ENCODE results near the gene CHCHD3. TPM values are rescaled to one million over a fixed set of nuclear protein-coding genes. Genes with fewer than 3 reads are reported as not detected.
A peak's percentile ranks its signal among the peaks of the same experiment; 100 is the strongest.

The CHCHD3 gene
- total RNA-seq, 1 donor: 104 TPM

GRCh38 chr7:132755538-132756483 is 326.1 kb downstream of the CHCHD3 start:
- no peak for DNase-seq (ENCODE audit: low read depth)
- no peak overlapping the region for H3K4me3 ChIP-seq (ENCODE audit: low read depth, low read length)
- TF ChIP-seq, protein P1, sequence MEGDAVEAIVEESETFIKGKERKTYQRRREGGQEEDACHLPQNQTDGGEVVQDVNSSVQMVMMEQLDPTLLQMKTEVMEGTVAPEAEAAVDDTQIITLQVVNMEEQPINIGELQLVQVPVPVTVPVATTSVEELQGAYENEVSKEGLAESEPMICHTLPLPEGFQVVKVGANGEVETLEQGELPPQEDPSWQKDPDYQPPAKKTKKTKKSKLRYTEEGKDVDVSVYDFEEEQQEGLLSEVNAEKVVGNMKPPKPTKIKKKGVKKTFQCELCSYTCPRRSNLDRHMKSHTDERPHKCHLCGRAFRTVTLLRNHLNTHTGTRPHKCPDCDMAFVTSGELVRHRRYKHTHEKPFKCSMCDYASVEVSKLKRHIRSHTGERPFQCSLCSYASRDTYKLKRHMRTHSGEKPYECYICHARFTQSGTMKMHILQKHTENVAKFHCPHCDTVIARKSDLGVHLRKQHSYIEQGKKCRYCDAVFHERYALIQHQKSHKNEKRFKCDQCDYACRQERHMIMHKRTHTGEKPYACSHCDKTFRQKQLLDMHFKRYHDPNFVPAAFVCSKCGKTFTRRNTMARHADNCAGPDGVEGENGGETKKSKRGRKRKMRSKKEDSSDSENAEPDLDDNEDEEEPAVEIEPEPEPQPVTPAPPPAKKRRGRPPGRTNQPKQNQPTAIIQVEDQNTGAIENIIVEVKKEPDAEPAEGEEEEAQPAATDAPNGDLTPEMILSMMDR (IDR thresholded peaks at IDR 0.05; ENCODE audit: insufficient read depth, low read depth, low read length): no peak

DNA sequence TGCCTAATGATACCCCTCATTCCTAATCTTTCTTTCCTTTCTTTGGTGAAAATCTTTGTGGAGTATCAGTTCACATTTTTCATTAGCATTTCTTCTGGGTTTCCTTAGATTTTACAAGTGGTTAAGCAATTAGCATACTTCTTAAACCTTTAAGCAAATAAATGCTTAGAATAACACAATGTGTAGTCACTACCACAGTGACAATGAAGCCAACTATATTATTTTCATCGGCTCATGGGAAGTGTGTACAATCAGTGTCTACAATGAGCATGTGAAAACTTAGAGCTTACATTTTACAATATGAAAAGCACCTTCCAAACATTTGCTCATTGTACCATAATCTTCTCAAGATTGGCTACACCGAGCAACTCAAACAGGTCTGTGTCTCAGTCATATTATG is 329.5 kb downstream of the CHCHD3 start:
- H3K4me3 ChIP-seq (ENCODE audit: low read depth, low read length): no peak overlapping the region
- TF ChIP-seq, protein P1 (IDR thresholded peaks at IDR 0.05; ENCODE audit: insufficient read depth, low read depth, low read length): no peak
- no peak for DNase-seq (ENCODE audit: low read depth)

DNA sequence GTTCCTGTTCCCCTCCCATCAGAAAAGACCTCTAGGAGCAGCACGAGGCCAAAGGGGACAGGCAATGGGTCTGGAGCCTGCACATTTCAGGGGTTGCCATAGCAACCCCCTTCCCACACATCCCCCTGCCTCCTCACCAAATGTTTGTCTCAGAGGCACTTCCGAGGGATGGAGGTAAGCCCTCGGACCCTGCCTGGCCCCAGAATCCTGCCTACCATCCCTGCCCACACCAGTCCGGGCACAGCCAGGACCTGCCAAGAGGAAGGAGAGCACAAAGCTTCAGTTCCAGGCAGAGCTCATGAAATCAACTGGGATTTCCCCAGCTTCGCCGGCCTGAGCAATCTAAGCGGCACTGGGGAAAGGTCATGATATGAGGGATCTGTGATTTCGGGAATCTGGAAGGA is 330.6 kb downstream of the CHCHD3 start:
- TF ChIP-seq, protein P1 (IDR thresholded peaks at IDR 0.05; ENCODE audit: insufficient read depth, low read depth, low read length): no peak
- H3K4me3 ChIP-seq (ENCODE audit: low read depth, low read length): no peak overlapping the region
- no peak for DNase-seq (ENCODE audit: low read depth)

- DNase-seq (ENCODE audit: low read depth): peak; percentile 42
- H3K4me3 ChIP-seq (ENCODE audit: low read depth, low read length): peak overlapping the region; percentile 40
- TF ChIP-seq, protein P1 (IDR thresholded peaks at IDR 0.05; ENCODE audit: insufficient read depth, low read depth, low read length): no peak
These were observed 331.2 kb downstream of the CHCHD3 start for GRCh38 chr7:132750530-132751217.

DNA sequence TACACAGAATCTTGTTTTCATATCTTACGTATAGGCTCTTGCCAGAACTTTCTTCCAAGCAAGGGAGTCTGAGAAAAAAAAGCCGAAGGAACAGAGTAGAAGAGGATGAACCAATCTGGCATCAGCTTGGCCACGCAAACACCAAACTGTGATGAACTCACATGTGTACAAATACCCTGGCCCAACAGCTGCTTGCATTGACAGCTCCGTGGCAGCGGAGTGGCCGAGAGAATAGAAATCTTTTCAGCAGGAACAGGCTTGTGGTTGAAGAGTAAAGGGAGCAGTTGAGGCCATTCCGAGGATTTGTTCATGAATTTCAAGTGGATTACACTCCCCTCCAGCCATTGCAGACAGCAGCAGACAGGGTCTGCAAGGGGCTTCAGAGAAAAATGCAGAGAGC is 331.8 kb downstream of the CHCHD3 start:
- DNase-seq (ENCODE audit: low read depth): no peak
- peak overlapping the region; percentile 40 for H3K4me3 ChIP-seq (ENCODE audit: low read depth, low read length)
- TF ChIP-seq, protein P1 (IDR thresholded peaks at IDR 0.05; ENCODE audit: insufficient read depth, low read depth, low read length): no peak

DNA sequence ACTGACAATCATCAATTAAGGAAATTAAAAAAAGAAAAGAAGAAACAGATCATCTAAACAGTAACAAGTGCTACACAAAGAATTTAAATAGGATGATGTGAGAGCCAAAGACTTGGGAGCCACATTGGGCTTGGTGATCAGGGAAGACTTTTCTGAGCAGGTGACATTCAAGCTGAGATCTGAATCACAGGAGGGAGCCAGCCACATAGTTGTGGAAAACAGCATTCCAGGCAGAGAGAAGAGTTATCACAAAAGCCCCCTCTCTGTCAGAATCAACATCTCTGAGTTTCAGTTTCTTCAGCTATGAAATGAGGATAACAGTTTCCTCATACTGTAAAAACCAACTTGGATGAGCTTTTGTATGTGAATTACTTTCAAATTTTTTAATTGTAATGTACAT is 336.4 kb downstream of the CHCHD3 start:
- H3K4me3 ChIP-seq (ENCODE audit: low read depth, low read length): no peak overlapping the region
- TF ChIP-seq, protein P1 (IDR thresholded peaks at IDR 0.05; ENCODE audit: insufficient read depth, low read depth, low read length): no peak
- no peak for DNase-seq (ENCODE audit: low read depth)

Data from fibroblast of villous mesenchyme (primary cell).